RWPE1 (cell line): ENCODE results near the gene RIPPLY2.
A peak's percentile ranks its signal among the peaks of the same experiment; 100 is the strongest.
"Not testable (repeated sequence)": the region's sequence is repeated elsewhere in the genome, so short reads cannot be mapped to it uniquely, and the experiment has no call there.

Experiments
- CTCF ChIA-PET: fragments of 350-600 bp; sonication (Branson Sonifier 250); formaldehyde crosslinking; extraction: SDS; loops from one replicate; lab custom pipeline; 2021; lab: Yijun Ruan, JAX
- POLR2A ChIA-PET: fragments of 400-600 bp; formaldehyde crosslinking; extraction: SDS; loops from one replicate; lab custom pipeline; 2020; ENCODE audit warnings: antibody characterized with exemption; ENCODE audit not compliant: low non-redundant PET; lab: Yijun Ruan, JAX
- DNase-seq: peaks from one replicate; pipeline ENCODE4 v3.0.0; 2012; ENCODE audit warnings: low spot score
- H3K27ac ChIP-seq: fragments of 450-650 bp; 2 replicates; pipeline ENCODE4 v1.5.1; 2017
- CTCF ChIP-seq: fragments of 450-650 bp; conservative IDR thresholded peaks from 2 replicates; pipeline ENCODE4 v1.5.1; 2017; ENCODE audit warnings: low read depth, mild to moderate bottlenecking

The RIPPLY2 gene, protein sequence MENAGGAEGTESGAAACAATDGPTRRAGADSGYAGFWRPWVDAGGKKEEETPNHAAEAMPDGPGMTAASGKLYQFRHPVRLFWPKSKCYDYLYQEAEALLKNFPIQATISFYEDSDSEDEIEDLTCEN

GRCh38 chr6:83853178-83854000, at the start of gene RIPPLY2:
Gene RIPPLY2, plus strand, starts transcription at chr6:83853360. Its CDS starts 57 bp downstream, at chr6:83853417.
- TF ChIP-seq CTCF = no peak
- DNase-seq = no peak
- H3K27ac ChIP-seq = no peak within 1 kb of the TSS
- ChIA-PET POLR2A (no interaction called here), CTCF (no interaction called here)

- DNase-seq, POLR2A ChIA-PET, CTCF ChIA-PET: not testable (repeated sequence)
Observed at GRCh38 chr6:83803492-83803891, 49.7 kb upstream of the RIPPLY2 start.

DNA sequence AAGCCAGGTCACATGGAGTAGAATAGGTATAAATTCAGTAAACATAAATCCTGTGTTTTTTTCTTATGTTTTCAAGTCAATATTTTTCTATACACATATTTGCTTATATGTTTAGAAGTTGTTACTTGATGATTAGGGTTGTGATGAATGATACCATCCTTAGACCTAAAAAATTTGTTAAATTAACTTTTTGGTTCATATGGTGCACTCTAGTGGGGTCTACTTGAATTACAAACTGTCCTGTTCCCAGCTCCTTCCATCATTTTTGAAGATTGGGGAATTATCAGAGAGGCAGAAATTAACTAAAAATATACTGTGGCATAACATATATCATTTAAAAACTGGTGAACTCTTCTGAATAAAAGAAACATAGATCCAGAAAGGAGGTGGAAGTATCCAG, 48.3 kb upstream of the RIPPLY2 start:
- no peak for DNase-seq
- H3K27ac ChIP-seq = no peak overlapping the region
- ChIA-PET POLR2A (no interaction called here), CTCF (no interaction called here)
- TF ChIP-seq CTCF = no peak

More at GRCh38 chr6:83803492-83803891, 49.7 kb upstream of the RIPPLY2 start:
- not testable (repeated sequence) for H3K27ac ChIP-seq

DNA sequence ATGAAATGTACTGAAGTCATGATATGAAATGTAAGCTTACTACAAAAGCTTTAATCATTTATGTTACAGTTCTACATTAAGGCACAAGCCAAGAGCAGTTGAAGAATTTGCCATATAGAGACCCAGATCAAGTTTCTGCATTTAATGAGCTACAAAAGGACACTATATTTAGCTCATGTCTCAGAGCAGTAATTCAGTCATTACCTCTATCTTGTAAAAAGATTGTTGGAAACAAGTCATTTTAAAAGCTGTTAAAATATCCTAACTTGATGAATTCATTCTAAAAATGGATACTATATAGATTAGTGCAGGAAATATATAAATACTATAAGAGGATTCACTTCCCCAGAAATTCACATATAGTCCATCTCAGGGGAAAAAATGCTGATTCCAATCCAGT, 45.2 kb upstream of the RIPPLY2 start:
- CTCF ChIA-PET = no interaction called here
- DNase-seq = no peak
- POLR2A ChIA-PET = no interaction called here
- TF ChIP-seq CTCF = no peak
- no peak overlapping the region for H3K27ac ChIP-seq

GRCh38 chr6:83808926-83809325, 44.2 kb upstream of the RIPPLY2 start:
- POLR2A ChIA-PET = no interaction called here
- DNase-seq = no peak
- TF ChIP-seq CTCF = no peak
- CTCF ChIA-PET = no interaction called here
- H3K27ac ChIP-seq = no peak overlapping the region

GRCh38 chr6:83812595-83812994, 40.6 kb upstream of the RIPPLY2 start:
- ChIA-PET CTCF (interaction anchor here (0.5 kb wide), 1 partner anchor 58 kb away, joined by 3 read pairs; no protein-coding TSS in a partner anchor), POLR2A (no interaction called here)
- no peak for DNase-seq
- no peak overlapping the region for H3K27ac ChIP-seq
- TF ChIP-seq CTCF = no peak

DNA sequence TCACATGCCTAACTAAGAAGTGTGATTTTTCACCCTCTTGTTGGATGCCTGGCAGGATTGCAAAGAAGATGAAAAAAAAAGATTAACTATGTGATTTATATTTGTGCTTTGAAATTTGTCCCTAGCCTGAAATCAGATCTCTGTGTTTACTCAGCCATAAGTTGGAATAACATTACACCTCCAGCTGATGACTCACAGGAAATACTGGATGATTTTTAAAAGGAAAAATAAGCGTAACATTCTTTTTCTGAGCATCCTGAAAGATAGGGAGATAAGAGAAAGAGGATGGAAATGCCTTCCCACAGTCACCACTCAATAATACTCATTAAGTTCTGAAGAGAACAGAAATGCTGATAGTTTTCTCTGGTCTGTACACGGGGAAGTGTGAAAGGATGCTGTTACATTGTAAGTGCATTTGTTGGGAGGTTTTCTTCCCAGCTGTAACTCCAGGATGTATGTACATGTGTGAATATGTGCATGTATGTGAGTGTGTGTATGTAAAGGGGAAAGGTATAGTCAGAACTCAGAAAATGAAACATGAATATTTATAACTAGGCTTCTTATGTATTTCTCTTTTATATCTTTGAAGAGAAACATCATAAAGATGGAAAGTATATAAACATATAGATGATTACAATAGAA, 37.4 kb upstream of the RIPPLY2 start:
- H3K27ac ChIP-seq = no peak overlapping the region
- ChIA-PET POLR2A (no interaction called here), CTCF (no interaction called here)
- TF ChIP-seq CTCF = no peak
- peak; percentile 38 for DNase-seq
